T47D (cell line): Measurements from ENCODE around the gene RPL6.

Source experiments
- DNase-seq, 2 experiments: peaks; one replicate each; pipeline versions ENCODE4 v3.0.0 to v3.0.0-alpha.2; 2011 to 2012; ENCODE audit warnings: low read depth in 1 of 2, low spot score in 1 of 2
- JUND ChIP-seq: IDR thresholded peaks from 2 replicates; pipeline ENCODE4 v1.6.1; 2012; ENCODE audit warnings: low read depth
- in situ Hi-C: cut with HindIII; loops from 2 replicates; pipeline ENCODE4 v1.10.0; 2016; ENCODE audit warnings: low sequenced_read_pairs, low pct_unique_long_range_greater_than_20kb

The RPL6 gene

DNA sequence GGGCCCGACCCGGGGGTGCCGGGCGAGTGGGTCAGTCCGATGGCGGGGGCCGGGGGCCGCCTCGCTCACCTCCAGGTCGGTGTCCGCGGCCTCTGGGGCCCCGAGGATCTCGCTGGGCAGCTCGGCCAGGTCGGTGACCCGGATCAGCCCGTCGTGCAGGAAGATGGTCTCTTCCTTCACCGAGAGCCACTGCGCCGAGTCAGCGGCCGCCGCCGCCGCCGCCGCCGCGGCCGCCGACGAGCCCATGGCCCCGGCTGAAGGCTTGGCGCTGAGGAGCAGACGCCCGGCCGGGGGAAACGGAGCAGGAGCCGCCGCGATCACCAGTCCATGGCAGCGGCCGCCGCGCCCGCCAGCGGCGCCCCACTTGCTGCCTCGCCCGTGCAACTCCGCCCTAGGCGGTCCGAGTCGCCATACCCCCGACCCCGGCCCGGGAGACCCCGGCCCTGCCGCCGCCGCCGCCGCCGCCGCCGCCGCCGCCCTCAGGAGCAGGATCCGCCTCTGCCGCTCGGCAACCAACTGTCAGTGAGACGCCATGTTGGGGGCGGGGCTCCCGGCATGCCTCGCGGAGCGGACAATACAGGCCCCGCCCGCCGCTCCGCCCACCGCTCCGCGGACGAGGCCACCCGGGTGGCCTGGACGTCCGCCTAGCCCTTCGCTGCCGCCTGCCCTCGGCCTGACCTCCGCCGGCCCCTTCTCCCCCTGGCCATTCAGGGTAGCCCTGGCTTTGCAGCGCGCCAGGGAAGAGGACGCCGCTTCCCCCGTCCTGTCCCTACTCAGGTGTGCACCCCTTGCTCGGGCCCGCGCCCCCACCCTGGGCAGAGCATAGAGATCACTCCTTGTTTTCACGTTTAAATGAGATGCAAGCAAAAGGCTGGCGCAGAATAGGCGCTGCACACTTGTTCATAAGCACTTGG, 27.3 kb downstream of the RPL6 start, which contains the start of gene HECTD4:
HECTD4 (minus strand) TSS at position 549 of the 914 bp plus-strand sequence; CDS start at position 246, 303 bp downstream.
- DNase-seq, result peak; percentile 92 to 96
- in situ Hi-C loops, result no loop called here
- TF ChIP-seq JUND, result no peak

- in situ Hi-C loops, result no loop called here
- peak; percentile 40 to 57 for DNase-seq
These were observed 28.0 kb downstream of the RPL6 start for GRCh38 chr12:112381406-112381882.

DNA sequence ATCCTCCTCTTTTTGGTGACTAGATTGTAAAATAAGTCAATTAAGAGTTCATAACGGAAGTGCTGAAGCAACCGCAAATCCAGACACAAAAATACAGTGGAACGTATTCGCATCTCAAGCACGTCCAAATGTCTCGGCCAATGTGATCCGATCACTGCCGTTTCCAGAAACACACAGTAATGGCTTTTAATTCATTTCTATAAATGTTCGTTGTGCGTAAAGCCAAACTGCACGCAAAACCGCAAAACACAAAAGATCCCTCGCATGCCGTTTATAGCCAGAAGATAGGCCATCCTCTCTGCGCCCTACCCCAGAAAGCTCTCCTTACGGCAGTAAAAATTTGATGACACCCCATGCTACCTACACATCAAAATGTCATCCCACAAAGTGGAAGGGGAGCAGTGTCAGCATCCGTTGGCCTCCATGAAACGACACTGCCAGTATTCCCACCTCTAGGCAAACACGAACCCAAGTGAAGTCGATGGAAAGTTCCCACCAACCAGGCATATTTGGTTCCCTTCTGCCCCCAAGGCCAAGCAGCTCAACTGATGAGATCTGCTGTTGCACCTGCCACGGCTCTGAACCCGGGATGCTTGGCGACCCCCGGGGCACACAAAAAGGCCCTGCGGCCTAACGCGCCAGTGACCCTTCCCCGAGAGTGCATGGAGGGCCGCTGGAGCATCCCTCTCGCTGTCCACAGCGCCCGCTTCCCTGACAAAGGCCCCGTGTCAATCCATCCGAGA, 28.6 kb downstream of the RPL6 start:
- no peak for DNase-seq
- TF ChIP-seq JUND, result no peak
- in situ Hi-C loops, result no loop called here

More at GRCh38 chr12:112381406-112381882, 28.0 kb downstream of the RPL6 start:
- TF ChIP-seq JUND, result no peak

DNA sequence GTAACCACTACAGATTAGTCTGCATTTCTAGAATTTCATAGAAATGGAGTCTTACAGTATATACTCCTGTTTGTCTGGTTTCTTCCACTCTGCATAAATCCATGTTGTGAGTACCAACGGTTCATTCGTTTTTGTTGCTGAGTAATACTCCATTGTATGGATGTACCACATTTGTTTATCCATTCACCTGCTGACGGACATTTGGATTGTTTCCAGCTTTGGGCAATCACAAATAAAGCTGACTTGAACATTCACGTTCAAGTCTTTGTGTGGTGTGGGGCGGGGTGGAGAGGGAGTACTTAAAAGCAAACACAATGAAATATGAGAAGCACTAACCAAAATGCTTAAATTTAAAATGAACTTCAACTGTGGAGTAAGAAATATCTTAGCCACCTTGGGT, 34.3 kb downstream of the RPL6 start:
- peak in 1 of 2 experiments; percentile 79 for DNase-seq
- no peak for TF ChIP-seq JUND
- in situ Hi-C loops, result no loop called here

GRCh38 chr12:112374166-112374740, 35.2 kb downstream of the RPL6 start:
- DNase-seq, result peak in 1 of 2 experiments; percentile 27
- no peak for TF ChIP-seq JUND
- in situ Hi-C loops, result no loop called here

DNA sequence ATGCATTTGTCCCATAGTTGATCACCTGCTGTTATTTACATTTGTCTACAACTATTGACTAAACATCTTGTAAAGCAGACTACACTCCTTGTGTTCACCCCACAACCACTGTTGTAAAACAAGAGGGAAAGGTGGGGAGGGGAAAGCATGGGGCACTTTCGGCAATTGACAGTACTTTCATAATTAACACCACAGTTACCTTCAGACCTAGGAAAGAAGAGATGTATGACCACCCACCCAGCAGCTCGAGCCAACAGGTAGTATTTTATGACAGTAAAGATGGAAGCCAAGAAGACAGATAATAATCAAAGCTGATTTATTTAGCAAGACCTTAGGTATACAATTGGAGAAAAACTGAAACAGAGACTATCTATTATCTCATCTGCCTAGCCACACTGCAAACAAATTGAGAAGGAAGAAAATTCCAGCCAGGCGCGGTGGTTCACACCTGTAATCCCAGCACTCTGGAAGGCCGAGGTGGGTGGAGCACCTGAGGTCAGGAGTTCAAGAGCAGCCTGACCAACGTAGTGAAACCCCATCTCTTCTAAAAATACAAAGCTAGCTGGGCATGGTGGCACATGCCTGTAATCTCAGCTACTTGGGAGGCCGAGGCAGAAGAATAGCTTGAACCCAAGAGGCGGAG, 38.4 kb downstream of the RPL6 start:
- 0 out of 2 replicates have a peak, but pooled peaks have one; percentile 32 for TF ChIP-seq JUND
- in situ Hi-C loops, result no loop called here
- DNase-seq, result peak in 1 of 2 experiments; percentile 60

DNA sequence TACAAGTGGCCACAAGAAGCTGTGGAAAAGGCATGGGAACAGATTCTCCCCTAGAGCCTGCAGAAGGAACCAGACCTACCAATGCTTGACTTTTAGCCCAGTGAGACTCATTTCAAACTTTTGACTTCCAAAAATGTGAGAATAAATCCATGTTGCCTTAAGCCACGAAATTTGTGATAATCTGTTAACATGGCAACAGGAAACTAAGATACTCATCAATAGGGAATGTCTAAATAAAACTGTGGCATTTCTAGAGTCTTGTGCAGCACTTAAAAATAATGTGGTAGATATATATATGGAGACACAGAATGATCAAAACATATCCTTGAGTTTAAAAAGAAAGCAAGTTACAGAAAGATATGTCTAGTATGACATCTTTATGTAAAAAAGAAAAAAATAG, 39.2 kb downstream of the RPL6 start:
- in situ Hi-C loops, result no loop called here
- TF ChIP-seq JUND, result no peak
- DNase-seq, result no peak

DNA sequence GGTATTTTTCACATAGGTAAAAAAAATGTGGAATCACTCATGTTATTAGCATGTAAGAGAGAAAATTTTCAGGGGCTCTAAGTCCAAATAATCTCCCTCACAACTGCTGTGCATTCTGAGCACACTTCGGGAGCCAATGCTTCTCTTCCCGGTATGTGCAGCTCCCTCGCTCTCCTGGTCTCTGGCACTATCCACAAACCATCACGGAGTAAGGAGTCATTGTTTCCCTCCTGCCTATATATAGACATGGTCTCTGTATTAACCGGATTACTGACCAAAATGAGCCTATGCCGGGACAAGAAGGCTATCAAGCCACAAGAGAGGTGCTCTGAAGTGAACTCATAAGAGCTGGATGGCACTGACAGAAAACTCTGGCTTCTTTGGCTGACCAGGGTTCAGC, 40.5 kb downstream of the RPL6 start:
- no peak for DNase-seq

GRCh38 chr12:112367965-112368364, 41.4 kb downstream of the RPL6 start:
- DNase-seq, result no peak
- in situ Hi-C loops, result no loop called here
- TF ChIP-seq JUND, result no peak

More for the DNA sequence above, 40.5 kb downstream of the RPL6 start:
- no peak for TF ChIP-seq JUND
- in situ Hi-C loops, result no loop called here

- no peak for TF ChIP-seq JUND
- DNase-seq, result no peak
- in situ Hi-C loops, result no loop called here
These were observed 47.1 kb downstream of the RPL6 start for GRCh38 chr12:112362310-112362709.

GRCh38 chr12:112361271-112361670, 48.1 kb downstream of the RPL6 start:
- DNase-seq, result no peak
- in situ Hi-C loops, result no loop called here
- no peak for TF ChIP-seq JUND

DNA sequence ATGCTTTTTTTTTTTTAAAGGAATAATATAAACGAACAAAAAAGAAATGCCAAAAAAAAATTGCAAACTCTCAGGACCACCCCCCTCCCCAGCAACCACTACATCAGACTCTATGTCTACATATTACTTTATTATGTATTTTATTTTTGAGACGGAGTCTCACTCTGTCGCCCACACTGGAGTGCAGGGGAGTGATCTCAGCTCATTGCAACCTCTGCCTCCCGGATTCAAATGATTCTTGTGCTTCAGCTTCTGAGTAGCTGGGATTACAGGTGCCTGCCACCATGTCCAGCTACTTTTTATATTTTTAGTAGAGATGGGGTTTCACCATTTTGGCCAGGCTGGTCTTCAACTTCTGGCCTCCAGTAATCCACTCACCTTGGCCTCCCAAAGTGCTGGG, 50.1 kb downstream of the RPL6 start:
- in situ Hi-C loops, result no loop called here
- no peak for DNase-seq
- TF ChIP-seq JUND, result no peak
